HG03159 (cell line): ENCODE data around the gene SCUBE1.

Experiments used
- ATAC-seq: cut with Tn5 transposase; IDR thresholded peaks from one replicate; pipeline ENCODE4 v1.9.1; 2021; ENCODE audit warnings: mild to moderate bottlenecking, moderate library complexity; ENCODE audit not compliant: unreplicated experiment

SCUBE1 gene

GRCh38 chr22:43225609-43226008 lies 117.6 kb downstream of the SCUBE1 start:
- ATAC-seq = no peak

GRCh38 chr22:43222987-43223386 lies 120.2 kb downstream of the SCUBE1 start:
- ATAC-seq = no peak

- no peak for ATAC-seq
Measured at GRCh38 chr22:43222262-43222661, 120.9 kb downstream of the SCUBE1 start.

GRCh38 chr22:43220625-43221380 lies 122.4 kb downstream of the SCUBE1 start:
- ATAC-seq = no peak

- no peak for ATAC-seq
Measured at GRCh38 chr22:43218786-43219185, 124.4 kb downstream of the SCUBE1 start.

GRCh38 chr22:43217285-43218030 lies 125.7 kb downstream of the SCUBE1 start:
- no peak for ATAC-seq

- no peak for ATAC-seq
Measured at GRCh38 chr22:43216738-43217137, 126.4 kb downstream of the SCUBE1 start.

GRCh38 chr22:43213962-43214361 lies 129.2 kb downstream of the SCUBE1 start:
- no peak for ATAC-seq

- ATAC-seq = no peak
Measured at GRCh38 chr22:43213051-43213450, 130.1 kb downstream of the SCUBE1 start.

GRCh38 chr22:43212434-43212952 lies 130.7 kb downstream of the SCUBE1 start:
- ATAC-seq = no peak

- ATAC-seq = no peak
Measured at GRCh38 chr22:43211941-43212433, 131.2 kb downstream of the SCUBE1 start.

GRCh38 chr22:43210631-43211515 lies 132.3 kb downstream of the SCUBE1 start:
- no peak for ATAC-seq

- no peak for ATAC-seq
Measured at GRCh38 chr22:43209971-43210370, 133.2 kb downstream of the SCUBE1 start.

GRCh38 chr22:43209523-43209890 lies 133.7 kb downstream of the SCUBE1 start:
- ATAC-seq = no peak

GRCh38 chr22:43208703-43209522 lies 134.3 kb downstream of the SCUBE1 start:
- ATAC-seq = no peak

GRCh38 chr22:43207849-43208702 lies 135.1 kb downstream of the SCUBE1 start:
- no peak for ATAC-seq

- ATAC-seq = no peak
Measured at GRCh38 chr22:43207386-43207785, 135.8 kb downstream of the SCUBE1 start.

- ATAC-seq = no peak
Measured at GRCh38 chr22:43206509-43207161, 136.5 kb downstream of the SCUBE1 start.
